ENCODE data around the gene ABHD2.

Gene ABHD2

DNA sequence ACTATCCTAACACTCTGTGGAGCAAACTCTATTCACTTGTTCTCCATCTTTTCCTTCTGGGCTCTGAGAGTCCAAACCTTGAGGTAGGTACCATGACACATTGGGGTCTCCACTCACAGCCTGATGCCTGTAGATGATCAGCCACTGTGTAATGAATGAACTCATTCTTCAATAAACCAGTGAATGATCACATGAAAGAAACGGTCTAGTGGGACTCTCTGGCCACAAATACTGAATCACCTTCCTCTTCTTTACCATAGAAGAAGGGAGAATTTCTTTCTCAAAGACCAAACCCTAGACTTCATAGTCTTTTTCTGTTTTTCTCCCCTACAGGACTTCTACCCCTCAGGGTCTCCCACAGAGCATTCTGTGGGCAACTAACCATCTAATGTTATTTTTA is 20.5 kb upstream of the ABHD2 start:
- peak overlapping the region; percentile 27 for H3K27ac Mint-ChIP-seq

DNA sequence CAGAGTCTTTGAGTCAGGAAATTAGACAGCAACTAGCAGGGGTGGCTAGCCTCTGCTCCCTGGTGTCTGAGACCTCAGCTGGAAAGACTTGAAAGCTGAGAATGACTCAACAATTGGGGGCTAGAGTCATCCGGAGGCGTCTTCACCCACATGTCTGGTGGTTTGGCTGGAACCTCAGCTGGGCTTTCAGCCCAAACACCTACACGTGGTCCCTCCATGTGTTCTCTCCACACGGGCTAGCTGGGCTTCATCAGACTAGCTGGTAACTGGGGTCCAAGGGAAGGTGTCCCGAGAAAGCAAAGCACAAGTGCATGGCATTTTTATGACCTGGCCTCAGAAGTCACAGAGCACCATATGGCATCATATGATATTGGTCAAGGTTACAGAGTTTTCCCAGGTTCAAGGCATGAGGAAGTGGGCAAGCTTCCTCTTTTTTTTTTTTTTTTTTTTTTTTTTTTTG is 19.9 kb upstream of the ABHD2 start:
- Mint-ChIP-seq H3K4me3 (no peak overlapping the region), H3K4me1 (ENCODE audit: low read depth) (peaks cover 9% of the 10 kb centered on the region), H3K9me3 (peaks cover 28% of the 10 kb centered on the region), H3K36me3 (ENCODE audit: low read depth) (peaks cover 12% of the 10 kb centered on the region), H3K27me3 (ENCODE audit: low read depth) (no peaks in the 10 kb centered on the region), H3K27ac (no peak overlapping the region)

More for the DNA sequence above, 20.5 kb upstream of the ABHD2 start:
- peaks cover 12% of the 10 kb centered on the region for H3K36me3 Mint-ChIP-seq (ENCODE audit: low read depth)
- H3K4me1 Mint-ChIP-seq (ENCODE audit: low read depth) = peaks cover 9% of the 10 kb centered on the region
- no peak overlapping the region for H3K4me3 Mint-ChIP-seq
- H3K9me3 Mint-ChIP-seq = peaks cover 28% of the 10 kb centered on the region
- no peaks in the 10 kb centered on the region for H3K27me3 Mint-ChIP-seq (ENCODE audit: low read depth)

DNA sequence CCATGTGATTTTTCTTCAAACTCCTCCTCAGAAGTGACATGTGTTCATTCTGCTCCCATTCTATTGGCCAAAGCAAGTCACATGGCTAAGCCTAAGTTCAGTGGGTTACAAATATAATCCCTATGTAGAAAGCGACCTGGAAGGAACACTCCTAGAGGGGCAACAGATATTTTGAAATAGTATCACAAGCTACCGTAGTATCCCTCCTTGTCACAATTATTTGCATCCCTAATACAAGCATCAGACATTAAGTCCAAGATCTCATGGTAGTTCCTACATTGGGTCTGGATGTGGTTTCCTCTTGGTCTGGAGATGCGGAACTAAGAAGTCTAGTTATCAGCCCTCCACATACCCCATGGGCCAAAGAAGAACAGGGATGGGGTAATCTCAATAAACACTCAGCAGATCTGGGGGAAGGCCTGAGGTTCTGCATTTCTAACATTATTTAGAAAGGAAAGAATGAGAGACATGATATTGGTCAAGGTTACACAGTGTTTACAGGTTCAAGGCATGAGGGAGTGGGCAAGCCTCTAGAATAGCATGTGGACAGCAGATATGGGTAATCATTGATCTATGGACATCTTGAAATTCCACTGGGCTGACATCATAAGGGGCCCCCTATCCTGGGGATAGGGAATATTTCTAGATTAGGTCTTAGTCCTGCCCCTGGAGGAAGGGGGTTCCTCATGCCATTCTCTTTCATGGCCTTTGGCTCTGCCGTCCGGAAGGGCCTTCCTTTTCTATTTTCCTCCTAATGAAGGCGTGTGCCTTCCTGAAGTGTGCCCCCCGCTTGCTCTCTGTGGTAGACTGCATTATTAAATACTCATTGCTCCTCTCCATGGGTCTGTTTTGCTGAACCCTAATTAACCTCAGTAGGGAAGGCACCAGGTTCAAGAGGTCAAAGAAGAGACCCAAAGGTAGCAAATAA is 17.8 kb upstream of the ABHD2 start:
- H3K27me3 Mint-ChIP-seq (ENCODE audit: low read depth) = no peaks in the 10 kb centered on the region
- no peak overlapping the region for H3K4me3 Mint-ChIP-seq
- H3K4me1 Mint-ChIP-seq (ENCODE audit: low read depth) = peaks cover 9% of the 10 kb centered on the region
- H3K9me3 Mint-ChIP-seq = peaks cover 28% of the 10 kb centered on the region
- H3K27ac Mint-ChIP-seq = no peak overlapping the region
- peaks cover 12% of the 10 kb centered on the region for H3K36me3 Mint-ChIP-seq (ENCODE audit: low read depth)

DNA sequence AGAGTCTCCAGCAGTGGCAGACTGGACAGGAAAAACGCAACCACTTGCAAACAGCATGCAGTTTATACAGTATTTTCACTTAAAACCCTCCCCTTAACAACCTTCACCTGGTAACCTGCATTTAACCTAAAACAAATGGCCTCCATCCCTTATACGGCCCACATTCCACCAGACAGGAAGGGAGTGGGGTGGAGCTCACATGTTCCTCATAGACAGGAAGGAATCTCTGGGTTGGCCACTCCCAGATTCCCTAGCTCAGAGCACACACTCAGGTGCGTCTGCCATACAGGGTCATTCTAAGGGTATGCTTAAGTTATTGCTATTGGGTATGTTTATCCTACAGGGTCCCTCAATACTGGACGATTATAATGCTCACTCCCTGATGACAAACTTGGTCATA is 16.8 kb upstream of the ABHD2 start:
- Mint-ChIP-seq H3K9me3 (peaks cover 19% of the 10 kb centered on the region), H3K27ac (no peak overlapping the region), H3K4me3 (no peak overlapping the region), H3K27me3 (ENCODE audit: low read depth) (no peaks in the 10 kb centered on the region), H3K36me3 (ENCODE audit: low read depth) (peaks cover 9% of the 10 kb centered on the region), H3K4me1 (ENCODE audit: low read depth) (peaks cover 11% of the 10 kb centered on the region)

DNA sequence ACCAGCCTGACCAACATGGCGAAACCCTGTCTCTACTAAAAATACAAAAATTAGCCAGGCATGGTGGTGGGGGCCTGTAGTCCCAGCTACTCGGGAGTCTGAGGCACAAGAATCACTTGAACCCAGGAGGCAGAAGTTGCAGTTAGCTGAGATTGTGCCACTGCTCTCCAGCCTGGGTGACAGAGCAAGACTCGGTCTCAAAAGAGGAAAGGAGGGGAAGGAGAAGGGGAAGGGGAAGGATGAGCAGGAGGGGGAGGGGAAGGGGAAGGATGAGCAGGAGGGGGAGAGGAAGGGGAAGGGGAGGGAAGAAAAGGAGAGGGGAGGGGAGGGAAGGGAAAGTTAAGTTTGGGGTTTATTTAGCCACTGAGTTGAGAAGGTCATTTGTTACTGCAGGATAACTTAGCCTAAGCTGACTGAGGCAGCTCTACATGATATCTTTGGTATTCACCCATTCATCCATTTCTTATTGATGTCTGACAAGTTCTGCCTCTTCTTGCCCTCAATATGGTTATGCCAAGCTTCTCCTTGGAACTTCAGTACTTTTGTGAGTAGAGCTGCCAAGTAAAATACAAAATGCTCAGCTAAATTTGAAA is 15.9 kb upstream of the ABHD2 start:
- Mint-ChIP-seq H3K27me3 (ENCODE audit: low read depth) (no peaks in the 10 kb centered on the region), H3K27ac (no peak overlapping the region), H3K9me3 (peaks cover 10% of the 10 kb centered on the region), H3K36me3 (ENCODE audit: low read depth) (peaks cover 2% of the 10 kb centered on the region), H3K4me1 (ENCODE audit: low read depth) (peaks cover 11% of the 10 kb centered on the region), H3K4me3 (no peak overlapping the region)

DNA sequence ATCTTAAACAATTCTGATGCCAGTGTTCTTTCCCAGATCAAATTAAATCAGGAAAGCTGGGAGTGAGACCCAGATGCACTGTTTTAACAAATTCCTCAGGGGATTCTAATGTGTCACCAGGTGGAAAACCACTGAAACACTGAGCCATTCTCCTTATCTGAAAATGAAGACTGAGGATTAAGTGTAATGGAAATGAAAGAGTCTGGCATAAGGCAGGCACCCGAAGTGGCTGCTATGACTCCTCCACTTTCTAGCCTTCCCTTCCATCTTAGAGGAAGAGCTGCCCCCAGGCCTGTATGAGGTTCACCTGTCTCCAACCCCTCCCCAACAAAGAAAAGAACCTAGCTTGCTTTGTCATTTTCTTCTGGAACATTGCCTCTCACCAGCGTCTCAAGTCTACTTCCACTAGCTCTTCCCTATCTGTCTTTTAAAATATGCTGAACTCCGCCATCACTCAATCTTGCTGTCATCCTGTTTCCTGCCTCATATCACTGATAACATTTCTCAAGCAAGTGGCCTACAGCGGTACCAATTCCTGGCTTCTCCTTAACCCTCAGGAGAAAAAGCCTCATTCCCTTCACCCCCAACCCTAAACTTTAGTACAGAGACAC is 13.7 kb upstream of the ABHD2 start:
- Mint-ChIP-seq H3K4me1 (ENCODE audit: low read depth) (peaks cover 6% of the 10 kb centered on the region), H3K27ac (no peak overlapping the region), H3K4me3 (no peak overlapping the region), H3K27me3 (ENCODE audit: low read depth) (no peaks in the 10 kb centered on the region), H3K36me3 (ENCODE audit: low read depth) (no peaks in the 10 kb centered on the region), H3K9me3 (no peaks in the 10 kb centered on the region)

DNA sequence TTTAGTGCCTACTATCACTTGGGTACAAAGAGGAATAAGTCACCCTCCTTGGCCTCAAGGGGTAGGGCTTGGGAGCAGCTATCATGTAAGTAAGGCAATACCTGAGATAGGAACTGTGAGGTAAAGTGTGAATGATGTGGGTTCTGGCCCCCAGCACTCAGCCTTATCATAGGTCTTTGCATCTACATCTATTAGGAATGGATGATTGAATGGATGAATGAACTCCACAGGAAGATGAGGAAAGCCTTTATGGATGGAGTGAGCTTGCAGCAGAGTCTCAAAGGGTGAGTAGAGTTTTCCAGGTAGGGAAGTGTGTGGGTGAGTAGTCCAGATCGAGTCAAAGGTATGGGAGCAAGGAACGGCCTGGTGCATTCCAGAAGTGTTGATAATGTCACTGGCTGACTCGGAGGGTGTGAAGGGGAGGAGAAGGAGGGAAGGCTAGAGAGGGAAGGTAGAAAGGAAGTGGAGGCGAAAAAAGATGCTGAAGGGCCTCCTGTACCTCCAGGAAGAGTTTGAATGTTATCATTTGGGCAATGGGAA is 13.1 kb upstream of the ABHD2 start:
- Mint-ChIP-seq H3K27ac (no peak overlapping the region), H3K36me3 (ENCODE audit: low read depth) (no peaks in the 10 kb centered on the region), H3K9me3 (no peaks in the 10 kb centered on the region), H3K27me3 (ENCODE audit: low read depth) (peaks cover 5% of the 10 kb centered on the region), H3K4me1 (ENCODE audit: low read depth) (peaks cover 6% of the 10 kb centered on the region), H3K4me3 (no peak overlapping the region)

DNA sequence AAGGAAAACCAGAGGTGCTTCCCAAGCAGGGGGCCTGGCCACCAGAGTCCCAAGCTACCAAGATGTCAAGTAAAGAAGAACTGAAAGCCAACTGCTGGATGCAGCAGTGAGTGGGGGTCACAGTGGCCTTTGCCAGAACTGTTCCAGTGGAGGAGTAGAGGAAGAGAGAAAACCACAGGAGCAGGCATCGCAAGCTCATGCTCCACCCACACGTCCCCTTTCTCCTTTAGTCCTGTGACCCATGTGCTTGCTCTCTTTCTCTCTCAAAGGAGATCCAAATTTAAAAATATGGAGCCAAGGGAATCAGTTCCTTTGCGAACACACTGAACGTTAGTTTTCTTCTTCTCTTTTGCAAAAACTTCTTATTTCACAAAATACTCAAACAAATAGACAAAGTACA is 12.4 kb upstream of the ABHD2 start:
- Mint-ChIP-seq H3K4me3 (no peak overlapping the region), H3K4me1 (ENCODE audit: low read depth) (peaks cover 6% of the 10 kb centered on the region), H3K27me3 (ENCODE audit: low read depth) (peaks cover 5% of the 10 kb centered on the region), H3K9me3 (no peaks in the 10 kb centered on the region), H3K27ac (no peak overlapping the region), H3K36me3 (ENCODE audit: low read depth) (no peaks in the 10 kb centered on the region)

DNA sequence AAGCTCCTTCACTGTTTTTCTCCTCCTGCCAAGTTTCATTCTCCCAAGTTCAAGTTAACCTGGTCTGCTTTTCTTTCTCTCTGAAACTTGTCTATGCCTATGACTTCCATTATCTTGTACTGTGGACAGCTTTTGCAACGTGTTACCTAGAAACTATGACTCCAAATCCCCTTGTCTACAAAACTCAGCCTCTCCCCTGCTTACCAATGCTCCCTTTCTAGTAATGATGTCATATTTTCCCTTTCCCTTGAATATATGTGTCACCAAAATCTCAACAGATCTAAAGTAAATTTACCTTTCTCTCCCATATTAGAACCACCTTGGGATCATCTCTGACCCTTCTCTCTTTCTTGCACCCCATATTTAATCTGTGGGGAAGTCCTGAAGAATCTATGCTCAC is 10.5 kb upstream of the ABHD2 start:
- Mint-ChIP-seq H3K27me3 (ENCODE audit: low read depth) (peaks cover 5% of the 10 kb centered on the region), H3K27ac (no peak overlapping the region), H3K9me3 (no peaks in the 10 kb centered on the region), H3K4me3 (no peak overlapping the region), H3K36me3 (ENCODE audit: low read depth) (no peaks in the 10 kb centered on the region), H3K4me1 (ENCODE audit: low read depth) (peaks cover 6% of the 10 kb centered on the region)

DNA sequence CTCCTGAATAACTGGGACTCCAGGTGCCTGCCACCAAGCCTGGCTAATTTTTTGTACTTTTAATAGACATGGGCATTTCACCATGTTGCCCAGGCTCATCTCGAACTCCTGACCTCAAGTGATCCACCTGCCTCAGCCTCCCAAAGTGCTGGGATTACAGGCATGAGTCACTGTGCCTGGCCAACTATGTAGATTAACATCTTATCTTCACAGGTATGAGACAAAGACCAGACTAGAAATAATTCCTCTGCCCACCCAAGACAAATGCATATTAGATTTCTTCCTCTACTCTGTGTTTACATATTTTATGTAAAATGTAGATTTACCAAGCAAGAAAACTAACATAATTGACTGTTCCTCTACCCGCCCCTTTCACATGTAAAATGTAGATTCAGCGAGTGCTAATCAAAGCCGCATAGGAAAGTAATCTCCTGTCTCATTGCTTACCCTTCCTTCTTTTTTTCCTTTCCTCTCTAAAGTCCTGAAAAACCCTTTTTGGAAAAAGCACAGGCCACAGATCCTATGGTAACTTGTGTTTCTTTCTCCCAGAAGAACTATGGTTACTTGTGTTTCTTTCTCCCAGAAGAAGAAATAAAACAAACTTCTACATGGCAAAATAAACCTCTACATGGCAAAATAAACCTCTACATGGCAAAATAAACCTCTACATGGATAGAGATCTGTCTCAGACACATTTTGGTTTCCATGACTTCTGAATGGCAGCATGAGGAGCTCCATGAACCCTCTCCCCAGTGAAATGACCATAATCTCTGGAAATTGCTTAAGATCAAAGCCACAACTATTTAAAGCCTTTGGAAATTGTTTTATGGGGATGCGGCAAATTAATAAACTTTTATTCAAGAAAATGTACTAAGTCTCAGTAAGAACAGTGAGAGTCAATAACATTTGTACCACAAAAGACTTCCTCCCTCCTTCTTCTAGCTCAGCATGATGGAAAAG is 9.1 kb upstream of the ABHD2 start:
- no peak overlapping the region for H3K27ac Mint-ChIP-seq

DNA sequence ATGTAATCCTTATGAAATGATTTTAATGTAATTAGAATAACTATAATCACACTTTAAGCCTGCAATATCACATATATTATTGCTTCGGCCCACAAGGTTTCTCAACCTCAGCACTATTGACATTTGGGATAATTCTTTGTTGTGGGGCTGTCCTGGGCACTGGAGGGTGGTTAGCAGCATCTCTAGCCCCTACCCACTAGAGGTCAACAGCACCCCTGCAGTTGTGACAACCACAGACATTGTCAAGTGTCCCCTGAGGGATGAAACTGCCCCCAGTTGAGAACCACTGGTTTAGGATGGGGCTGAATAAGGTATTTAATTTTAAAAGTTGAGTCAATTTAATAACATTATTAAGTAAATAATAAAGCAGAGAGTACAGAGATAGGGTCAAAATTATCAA is 6.4 kb upstream of the ABHD2 start:
- peaks cover 5% of the 10 kb centered on the region for H3K27me3 Mint-ChIP-seq (ENCODE audit: low read depth)
- no peaks in the 10 kb centered on the region for H3K9me3 Mint-ChIP-seq
- H3K27ac Mint-ChIP-seq = no peak overlapping the region
- no peak overlapping the region for H3K4me3 Mint-ChIP-seq
- H3K4me1 Mint-ChIP-seq (ENCODE audit: low read depth) = peaks cover 5% of the 10 kb centered on the region
- no peaks in the 10 kb centered on the region for H3K36me3 Mint-ChIP-seq (ENCODE audit: low read depth)

More for the DNA sequence above, 9.1 kb upstream of the ABHD2 start:
- Mint-ChIP-seq H3K4me3 (no peak overlapping the region), H3K9me3 (no peaks in the 10 kb centered on the region), H3K4me1 (ENCODE audit: low read depth) (peaks cover 6% of the 10 kb centered on the region), H3K36me3 (ENCODE audit: low read depth) (no peaks in the 10 kb centered on the region), H3K27me3 (ENCODE audit: low read depth) (peaks cover 5% of the 10 kb centered on the region)

DNA sequence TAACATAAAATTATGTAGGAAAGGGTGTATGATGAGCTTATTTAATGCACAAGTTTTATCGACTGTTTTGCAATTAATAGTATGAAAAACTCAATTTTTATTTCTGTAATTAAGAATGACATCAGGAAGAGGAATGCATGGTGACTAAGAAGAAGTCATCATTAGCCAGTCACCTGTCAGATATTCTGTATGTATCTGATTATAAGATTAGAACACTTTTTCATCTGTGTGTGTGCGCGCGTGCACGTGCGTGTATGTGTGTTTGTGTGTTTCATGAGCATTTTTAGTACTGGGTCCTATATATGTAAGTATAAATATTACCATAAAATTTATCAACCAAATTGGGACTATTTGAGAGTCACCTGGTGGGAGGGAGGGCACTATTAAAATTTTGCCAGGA is 5.0 kb upstream of the ABHD2 start:
- peaks cover 2% of the 10 kb centered on the region for H3K4me1 Mint-ChIP-seq (ENCODE audit: low read depth)
- H3K4me3 Mint-ChIP-seq = no peak overlapping the region
- H3K27ac Mint-ChIP-seq = no peak overlapping the region
- no peaks in the 10 kb centered on the region for H3K9me3 Mint-ChIP-seq
- H3K27me3 Mint-ChIP-seq (ENCODE audit: low read depth) = peaks cover 5% of the 10 kb centered on the region
- H3K36me3 Mint-ChIP-seq (ENCODE audit: low read depth) = no peaks in the 10 kb centered on the region

DNA sequence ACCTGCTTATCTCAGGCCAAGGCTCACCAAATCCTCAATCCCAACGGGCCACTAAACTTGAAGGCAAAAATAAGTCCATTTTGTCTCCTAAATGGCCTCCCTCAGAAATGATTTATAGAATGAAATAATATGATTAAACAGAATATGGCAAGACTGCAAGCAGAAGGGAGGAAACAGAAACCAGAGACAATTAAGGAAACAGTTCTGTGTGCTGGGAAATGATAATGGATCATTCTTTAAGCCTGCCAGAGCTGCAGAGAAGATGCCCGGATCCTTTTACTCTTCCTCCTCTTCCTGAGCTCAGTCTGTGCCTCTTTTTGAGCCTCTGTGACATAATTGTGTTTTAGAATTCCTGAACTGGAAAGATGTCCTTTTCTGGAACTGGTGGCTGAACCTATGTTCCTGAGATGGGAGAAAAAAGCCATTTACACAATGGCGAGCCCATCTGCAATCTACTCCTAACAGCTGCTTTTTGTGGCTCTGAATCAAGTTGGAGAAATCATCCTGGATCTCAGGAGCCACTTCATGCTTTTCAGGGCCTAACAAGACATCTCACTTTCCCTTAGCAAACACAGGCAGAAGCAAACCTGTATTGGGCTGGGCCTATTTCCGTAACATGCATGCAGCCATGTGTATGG is 2.8 kb upstream of the ABHD2 start:
- Mint-ChIP-seq H3K36me3 (ENCODE audit: low read depth) (no peaks in the 10 kb centered on the region), H3K27ac (no peak overlapping the region)

More for the DNA sequence above, 2.8 kb upstream of the ABHD2 start:
- H3K4me3 Mint-ChIP-seq = no peak overlapping the region
- H3K27me3 Mint-ChIP-seq (ENCODE audit: low read depth) = no peaks in the 10 kb centered on the region
- H3K9me3 Mint-ChIP-seq = no peaks in the 10 kb centered on the region
- peaks cover 15% of the 10 kb centered on the region for H3K4me1 Mint-ChIP-seq (ENCODE audit: low read depth)

Measured in T-helper 1 cell treated with Interleukin-12 subunit alpha and Interleukin-12 subunit beta and Interleukin-4 antibody, amounts not matched to agents 30 μg/mL and 1 μg/mL, for 36 hours (primary cell).